ENCODE results near the gene SCNM1.

Gene SCNM1

GRCh38 chr1:151165738-151166504 lies at the start of gene SCNM1, which contains the start of gene LYSMD1:
Gene SCNM1, plus strand, starts transcription at chr1:151166144. Its CDS starts 9 bp downstream, at chr1:151166153.
Gene LYSMD1, minus strand, starts transcription at chr1:151165902. Its CDS starts 644 bp downstream, at chr1:151165258.
- peak; percentile 96 for DNase-seq

GRCh38 chr1:151124763-151125403 lies 41.1 kb upstream of the SCNM1 start:
- DNase-seq: no peak

DNA sequence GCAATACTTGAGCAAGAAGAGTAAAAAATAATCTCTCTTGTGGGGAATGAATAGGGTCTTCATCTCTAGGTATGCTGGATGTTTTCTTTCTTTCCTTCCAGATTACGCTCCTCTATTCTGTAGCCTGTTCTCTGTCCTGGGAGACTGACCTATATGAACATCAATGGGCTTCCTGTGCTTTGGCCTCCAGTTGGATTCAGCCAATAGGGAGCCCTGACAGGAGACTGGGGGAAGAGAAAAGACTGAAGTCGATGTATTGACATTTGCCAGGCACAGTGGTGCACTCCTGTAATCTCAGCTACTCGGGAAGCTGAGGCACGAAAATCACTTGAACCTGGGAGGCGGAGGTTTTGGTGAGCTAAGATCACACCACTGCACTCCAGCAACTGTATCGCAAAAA lies 37.1 kb upstream of the SCNM1 start:
- DNase-seq: no peak

- DNase-seq: peak; percentile 84
Observed at GRCh38 chr1:151130987-151131586, 34.9 kb upstream of the SCNM1 start.

- no peak for DNase-seq
Observed at GRCh38 chr1:151131701-151132334, 34.1 kb upstream of the SCNM1 start.

DNA sequence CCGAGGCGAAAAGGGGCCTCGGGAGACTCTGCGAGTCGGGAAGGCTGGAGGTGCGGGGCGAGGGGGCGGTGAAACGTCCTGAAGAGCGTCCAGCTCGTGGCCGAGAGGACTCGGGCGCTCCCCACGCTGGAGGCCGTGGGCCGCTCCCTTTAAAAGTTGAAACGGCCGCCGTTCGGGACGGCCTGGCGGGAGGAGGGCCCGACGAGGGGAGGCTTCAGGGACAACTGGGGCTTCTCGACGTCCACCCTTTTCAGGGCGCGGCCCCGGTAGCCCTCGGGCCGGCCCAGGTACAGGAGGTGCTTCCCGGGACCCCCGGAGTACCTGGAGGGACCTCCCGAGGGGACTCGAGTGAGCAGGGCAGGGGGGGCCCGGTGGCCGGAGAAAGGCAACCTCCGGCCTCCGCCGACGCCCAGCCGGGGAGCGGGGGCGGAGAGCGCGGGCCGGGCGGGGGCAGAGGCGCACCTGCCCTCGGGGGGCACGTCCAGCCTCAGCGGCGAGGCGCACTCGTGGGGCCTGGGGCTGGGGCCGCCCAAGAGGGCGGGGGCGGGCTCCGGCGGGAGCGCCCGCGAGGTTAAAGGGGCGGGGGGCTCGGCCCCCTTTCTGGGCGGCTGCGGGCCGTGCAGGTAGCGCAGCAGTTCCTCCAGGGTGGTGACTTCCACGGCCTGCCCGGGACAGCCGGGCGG lies 33.5 kb upstream of the SCNM1 start:
- DNase-seq: no peak

GRCh38 chr1:151133018-151133806 lies 32.7 kb upstream of the SCNM1 start:
- no peak for DNase-seq

DNA sequence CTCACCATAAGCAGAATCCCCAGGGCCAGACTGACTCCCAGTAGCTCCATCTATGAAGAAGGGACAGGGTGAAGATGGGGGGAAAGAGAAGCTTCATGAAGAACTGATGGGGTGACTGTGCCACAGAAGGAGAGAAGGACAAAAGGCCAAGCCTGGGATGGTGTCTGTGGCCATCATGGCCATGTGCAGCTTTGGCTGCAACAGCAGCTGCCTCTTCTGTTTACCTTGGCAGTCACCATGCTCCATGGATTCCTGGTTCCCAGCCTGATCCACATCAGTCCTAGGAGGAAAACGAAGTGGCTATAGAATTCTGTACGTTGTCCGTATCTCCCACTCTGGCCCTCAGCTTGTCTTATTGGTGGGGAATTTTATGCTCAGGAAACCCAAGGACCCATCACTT lies 31.5 kb upstream of the SCNM1 start:
- DNase-seq: no peak

DNA sequence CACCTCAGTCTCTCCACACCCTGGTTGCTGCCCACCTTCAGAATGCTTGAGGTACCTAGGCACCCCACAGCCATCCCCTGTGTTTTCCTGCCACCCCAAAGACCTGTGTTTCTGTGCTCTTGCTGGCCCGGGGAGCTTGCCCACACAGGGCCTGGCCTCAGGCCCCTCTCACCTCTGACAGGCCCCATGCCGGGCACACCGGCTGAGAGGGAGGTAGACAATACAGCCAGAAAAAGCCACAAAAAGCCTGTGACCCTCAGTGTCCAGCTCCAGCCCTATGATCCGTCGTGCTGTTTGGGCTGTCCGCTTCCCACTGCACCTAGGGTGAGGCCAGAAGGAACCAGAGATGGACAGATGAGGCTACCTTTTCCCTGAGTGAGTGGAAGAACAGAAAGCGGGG lies 31.0 kb upstream of the SCNM1 start:
- DNase-seq: no peak

DNA sequence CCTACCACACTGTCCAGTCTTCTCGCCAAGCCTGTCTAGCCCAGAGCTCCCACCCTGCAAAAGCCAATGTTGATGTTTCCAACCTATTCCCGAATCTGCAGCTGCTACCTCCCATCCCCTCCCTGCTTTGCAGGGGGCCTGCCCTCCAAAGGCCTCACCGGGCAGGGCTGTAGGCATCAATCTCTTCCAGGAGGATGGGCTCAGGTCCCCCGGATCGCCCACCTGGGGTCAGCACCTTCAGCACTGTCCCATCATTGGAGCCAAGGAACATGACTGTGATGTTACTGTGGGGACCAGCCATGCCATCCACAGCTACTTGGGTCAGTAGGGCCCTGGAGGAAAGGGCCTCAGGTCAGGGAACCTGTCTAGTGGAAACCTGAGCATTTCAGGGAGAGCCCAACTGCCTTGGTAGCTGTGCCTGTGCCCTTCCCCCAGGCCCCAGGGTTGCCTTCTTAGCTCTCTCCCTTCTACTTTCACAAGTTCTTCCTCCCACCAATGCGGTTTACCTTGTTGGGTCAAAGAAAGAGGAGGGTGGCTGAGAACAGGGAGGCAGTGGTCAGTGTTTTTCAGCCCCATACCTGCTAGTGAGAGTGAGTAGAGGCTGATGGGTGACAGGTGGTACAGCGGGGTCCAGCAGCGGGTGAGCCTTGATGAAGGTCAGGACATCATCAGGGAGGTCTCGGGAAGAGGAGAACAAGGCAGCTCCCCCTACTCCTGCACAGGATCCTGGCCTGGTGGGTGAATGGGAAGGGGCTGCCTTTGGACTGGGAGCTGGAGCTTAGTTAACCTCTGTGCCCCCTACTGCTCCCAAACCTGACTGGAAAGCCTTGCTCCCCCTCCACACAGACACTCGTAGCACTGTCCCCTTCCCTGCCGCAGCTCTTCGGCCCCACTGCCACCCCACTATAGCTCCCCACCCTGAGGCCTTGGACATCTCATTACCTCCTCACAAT lies 30.2 kb upstream of the SCNM1 start:
- DNase-seq: no peak

- no peak for DNase-seq
Observed at GRCh38 chr1:151137789-151138188, 28.2 kb upstream of the SCNM1 start.

- DNase-seq: no peak
Observed at GRCh38 chr1:151142411-151143056, 23.4 kb upstream of the SCNM1 start.

GRCh38 chr1:151143057-151143435 lies 22.9 kb upstream of the SCNM1 start:
- no peak for DNase-seq

DNA sequence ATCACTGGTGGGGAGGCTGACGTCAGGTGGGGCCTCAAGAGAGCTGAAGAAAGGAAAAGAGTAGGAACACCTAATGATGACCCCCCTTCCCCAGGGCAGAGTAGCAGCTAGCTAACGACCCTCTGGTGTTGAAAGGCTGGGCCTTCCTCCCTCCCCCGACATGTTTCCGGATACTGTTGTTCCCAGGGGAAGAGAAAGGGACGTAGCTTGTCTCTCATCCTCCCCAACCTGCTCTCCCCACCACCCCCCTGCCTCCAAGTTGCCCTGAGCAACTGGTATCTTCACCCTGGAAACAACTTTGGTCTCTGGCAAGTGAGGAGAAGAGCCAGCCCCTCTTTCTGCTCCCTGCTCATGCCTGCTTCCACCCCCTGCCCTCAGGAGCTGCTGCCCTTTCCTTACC lies 22.0 kb upstream of the SCNM1 start:
- DNase-seq: no peak

DNA sequence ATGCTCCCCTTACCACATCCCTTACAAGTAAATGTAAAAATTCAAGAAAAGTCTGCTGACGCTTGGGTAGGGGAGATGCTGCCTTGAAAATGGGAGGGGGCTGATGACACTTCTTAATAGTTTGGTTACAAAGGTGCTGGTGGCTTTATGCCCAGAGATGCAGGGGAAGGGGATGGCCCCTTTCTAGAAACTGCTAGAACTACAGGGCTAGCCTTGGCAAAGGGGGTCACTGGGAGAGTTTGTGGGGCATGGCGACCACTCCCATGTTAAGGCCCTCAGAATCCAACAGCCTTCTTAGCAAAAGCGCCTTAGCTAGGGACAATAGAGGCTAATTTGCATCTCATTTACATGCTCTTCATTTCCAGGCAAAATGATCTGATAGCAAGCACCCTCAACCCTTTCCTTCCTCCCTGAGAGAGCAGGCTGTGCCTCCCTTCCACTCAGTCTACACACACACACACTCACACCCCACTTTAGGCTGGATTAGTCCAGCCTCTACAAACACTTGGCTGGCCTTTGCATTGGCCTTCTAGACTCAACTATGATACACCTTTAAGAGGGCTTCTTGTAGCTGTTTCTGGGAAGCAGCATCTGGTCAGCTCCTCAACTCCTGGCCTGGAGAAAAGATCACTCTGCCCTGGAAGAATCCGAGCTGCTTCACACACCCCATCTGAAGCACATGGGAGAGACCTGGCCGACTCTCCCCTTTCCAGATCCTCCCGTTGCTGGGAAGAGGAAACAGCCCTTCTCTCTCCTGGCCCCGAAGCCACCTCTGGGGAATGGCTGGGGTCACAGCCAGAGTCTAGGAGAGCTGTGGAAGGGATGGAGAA lies 21.3 kb upstream of the SCNM1 start:
- DNase-seq: no peak

- peak; percentile 41 for DNase-seq
Observed at GRCh38 chr1:151145304-151146071, 20.5 kb upstream of the SCNM1 start.

- DNase-seq: no peak
Observed at GRCh38 chr1:151146072-151146411, 19.9 kb upstream of the SCNM1 start.

GRCh38 chr1:151146412-151147131 lies 19.4 kb upstream of the SCNM1 start, which contains the start of gene SEMA6C:
Gene SEMA6C, minus strand, starts transcription at chr1:151146631. Its CDS starts 4,010 bp downstream, at chr1:151142621.
- peak; percentile 91 for DNase-seq
